HG03342 (cell line): ENCODE results near the gene SLC9A9.

ENCODE experiments used
- ATAC-seq: cut with Tn5 transposase; IDR thresholded peaks from one replicate; pipeline ENCODE4 v1.9.1; 2021; ENCODE audit warnings: mild to moderate bottlenecking, moderate library complexity; ENCODE audit not compliant: unreplicated experiment

Gene SLC9A9

DNA sequence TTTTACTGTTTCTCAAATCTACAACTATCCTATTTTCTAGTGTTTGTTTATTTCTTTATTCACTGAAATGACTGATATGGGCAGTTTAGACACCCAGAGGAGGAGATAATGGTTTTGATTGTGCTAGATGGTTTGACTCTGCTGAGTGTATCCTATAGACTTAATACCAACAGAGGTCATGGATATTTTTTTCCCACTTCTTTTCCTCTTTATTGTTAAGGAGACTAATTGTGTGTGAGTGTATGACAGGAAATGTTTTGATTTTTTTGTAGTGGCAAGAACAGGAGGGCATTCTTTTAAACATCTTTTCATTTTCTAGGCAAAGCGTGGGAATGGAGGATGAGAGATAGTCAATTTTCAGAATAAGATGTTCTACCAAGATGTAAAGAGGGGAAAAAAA is 505.2 kb downstream of the SLC9A9 start:
- no peak for ATAC-seq

DNA sequence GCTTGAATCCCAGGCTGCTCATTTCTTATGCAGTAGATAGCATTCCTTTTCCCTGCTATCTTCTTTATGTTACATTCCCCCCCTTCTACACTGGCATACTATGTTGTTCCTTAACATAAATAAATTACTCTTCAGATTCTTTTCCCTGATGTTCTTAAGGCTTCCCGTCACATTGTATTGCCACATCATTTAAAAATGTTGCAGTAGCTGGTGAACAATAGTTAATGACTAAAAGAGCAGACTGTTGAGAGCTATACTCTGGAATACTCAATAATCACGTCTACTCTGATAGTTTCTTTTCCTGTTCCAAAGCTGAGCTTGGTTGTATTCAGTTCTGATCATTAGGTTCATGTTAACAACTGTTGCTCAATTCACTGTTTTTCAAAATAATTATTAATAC is 508.8 kb downstream of the SLC9A9 start:
- ATAC-seq, result no peak

- ATAC-seq, result no peak
Observed at GRCh38 chr3:143337387-143337786, 510.9 kb downstream of the SLC9A9 start.

GRCh38 chr3:143334231-143334630 is 514.0 kb downstream of the SLC9A9 start:
- no peak for ATAC-seq

DNA sequence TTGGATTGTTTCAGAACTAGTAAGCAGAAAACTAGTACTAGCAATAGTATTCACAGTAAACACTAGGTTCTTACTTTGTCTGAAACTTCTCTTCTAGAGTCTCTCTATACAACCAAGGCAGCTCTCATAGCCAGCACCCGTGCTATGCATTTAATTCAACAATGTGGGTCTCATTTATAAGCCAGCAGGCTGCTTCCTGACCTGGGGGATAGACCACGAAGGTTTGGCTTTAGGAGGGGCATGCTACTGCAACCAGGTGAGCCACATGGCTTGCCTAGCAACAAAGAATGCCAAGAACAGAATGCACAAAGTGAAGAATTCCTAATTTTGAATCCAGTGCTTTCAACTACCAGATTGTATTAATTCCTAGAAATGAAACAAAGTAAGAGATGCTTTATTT is 514.9 kb downstream of the SLC9A9 start:
- ATAC-seq, result no peak

DNA sequence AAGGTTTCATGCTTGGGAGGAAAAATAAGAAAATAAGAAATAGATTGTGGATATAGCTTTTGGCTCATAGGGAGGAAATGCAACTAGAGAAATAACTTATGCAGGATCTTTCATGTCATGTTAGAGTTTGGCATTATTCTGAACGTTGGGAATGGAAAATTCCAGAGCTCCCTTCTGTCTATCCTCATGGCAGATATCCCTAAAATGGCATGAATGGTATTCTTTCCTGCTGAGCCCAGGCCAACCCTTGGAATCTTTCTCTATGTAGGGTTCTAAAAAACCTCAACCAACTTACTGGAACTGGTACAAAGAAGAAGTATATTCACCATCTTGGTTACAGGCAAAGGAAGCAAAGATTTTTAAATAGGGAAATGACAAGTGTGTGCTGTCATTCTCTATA is 516.2 kb downstream of the SLC9A9 start:
- no peak for ATAC-seq

DNA sequence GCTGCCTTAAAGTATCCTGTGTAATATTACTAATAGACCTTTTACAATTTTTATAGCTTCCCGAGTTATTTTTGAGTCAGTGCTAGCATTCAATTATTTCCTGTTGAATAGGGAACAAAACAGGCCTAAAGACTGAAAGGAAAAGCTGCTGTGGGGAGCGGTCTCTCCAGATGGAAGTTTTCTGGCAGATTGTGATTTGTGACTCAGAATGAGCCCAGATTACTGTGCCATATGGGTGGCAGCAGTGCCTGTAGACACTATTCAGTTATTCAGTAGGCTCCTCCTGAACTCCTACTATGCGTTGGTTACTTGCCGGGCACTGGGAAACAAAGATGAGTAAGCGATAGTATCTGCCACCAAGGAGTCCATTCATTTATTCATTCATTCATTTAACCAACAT is 516.9 kb downstream of the SLC9A9 start:
- ATAC-seq, result no peak

GRCh38 chr3:143330296-143330868 is 517.9 kb downstream of the SLC9A9 start:
- no peak for ATAC-seq

GRCh38 chr3:143329567-143330211 is 518.6 kb downstream of the SLC9A9 start:
- ATAC-seq, result no peak

- ATAC-seq, result no peak
Observed at GRCh38 chr3:143328451-143328850, 519.8 kb downstream of the SLC9A9 start.

DNA sequence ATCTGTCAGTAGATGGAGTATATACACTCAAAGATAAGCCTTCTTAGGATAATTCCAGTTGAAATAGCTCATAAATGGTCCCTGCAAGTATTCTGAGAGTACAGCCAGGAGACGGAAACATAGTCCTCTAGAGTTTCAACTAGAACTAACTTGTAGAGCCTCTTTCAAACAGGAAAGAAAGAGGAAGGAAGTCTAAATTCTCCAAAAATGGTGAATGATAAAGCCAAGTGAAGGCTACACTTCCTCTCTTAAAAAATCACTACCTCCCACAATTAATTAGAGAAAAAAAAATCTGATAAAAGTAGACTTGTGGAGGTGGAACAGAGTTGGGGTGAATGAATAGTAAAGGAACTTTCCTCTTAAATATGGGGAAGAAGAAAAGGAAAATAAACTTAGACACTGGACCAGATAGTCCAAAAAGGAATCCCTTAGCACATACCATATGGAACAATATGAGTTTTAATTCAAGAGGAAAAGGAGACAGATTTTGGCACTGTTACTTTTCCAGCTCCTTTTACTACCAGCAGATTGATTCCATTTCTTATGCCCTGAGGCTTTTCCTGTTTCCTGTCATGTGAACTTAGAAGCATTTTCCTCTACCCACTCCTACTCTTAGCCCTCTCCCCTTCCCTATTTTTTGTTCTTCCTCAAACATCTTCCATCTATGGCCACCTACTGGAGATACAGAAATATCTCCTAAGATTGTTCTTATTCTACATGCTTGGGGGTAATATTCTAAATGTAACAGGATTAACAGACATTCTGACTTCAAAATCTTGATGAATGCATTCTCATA is 521.1 kb downstream of the SLC9A9 start:
- no peak for ATAC-seq

- no peak for ATAC-seq
Observed at GRCh38 chr3:143321058-143321769, 527.1 kb downstream of the SLC9A9 start.

- ATAC-seq, result no peak
Observed at GRCh38 chr3:143315766-143316165, 532.5 kb downstream of the SLC9A9 start.

- ATAC-seq, result no peak
Observed at GRCh38 chr3:143314251-143315093, 533.8 kb downstream of the SLC9A9 start.

GRCh38 chr3:143313893-143314188 is 534.4 kb downstream of the SLC9A9 start:
- ATAC-seq, result no peak

GRCh38 chr3:143313025-143313892 is 535.0 kb downstream of the SLC9A9 start:
- no peak for ATAC-seq

- ATAC-seq, result no peak
Observed at GRCh38 chr3:143311096-143311495, 537.2 kb downstream of the SLC9A9 start.

DNA sequence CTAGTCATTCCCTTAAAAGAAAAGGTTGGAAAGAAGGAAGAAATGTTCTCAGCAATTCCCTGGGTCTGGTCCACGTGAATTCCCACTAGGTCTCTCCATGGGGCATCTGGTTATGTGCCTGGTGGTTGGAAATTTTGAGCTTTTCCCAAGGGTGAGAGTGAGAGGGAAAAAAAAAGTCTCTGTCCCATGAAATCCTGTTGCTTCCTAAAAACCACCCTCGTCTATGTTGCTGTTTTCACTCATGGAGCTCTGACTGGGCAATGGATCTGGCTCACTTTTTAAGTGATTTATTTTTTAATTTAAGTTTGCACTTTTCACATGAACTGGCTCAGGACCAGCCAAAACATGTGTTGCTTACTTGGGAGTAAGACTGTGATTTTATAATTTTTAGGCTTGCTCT is 538.6 kb downstream of the SLC9A9 start:
- no peak for ATAC-seq

- ATAC-seq, result no peak
Observed at GRCh38 chr3:143307613-143308183, 540.6 kb downstream of the SLC9A9 start.

DNA sequence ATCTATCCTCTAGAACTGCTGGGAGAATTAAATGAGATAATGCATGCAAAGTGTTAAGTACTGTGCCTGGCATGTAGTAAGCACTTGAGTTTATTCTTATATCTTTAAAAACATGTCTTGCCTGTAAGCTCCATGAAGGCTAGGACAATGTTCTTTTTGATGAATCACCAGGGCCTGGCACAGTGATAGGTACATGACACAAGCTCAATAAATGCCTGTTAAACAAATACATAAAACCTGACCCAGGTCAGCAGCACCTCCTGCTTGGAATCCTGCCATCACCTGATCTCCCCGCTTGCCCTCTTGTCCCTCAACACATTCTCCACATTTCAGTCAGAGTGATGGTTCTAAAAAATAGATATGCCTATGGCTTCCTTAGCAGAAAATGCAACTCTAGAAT is 541.9 kb downstream of the SLC9A9 start:
- ATAC-seq, result no peak
